Loucy (cell line): ENCODE measurements around the gene VPS51.

Experiments
- H2AFZ ChIP-seq: fragments of 200-600 bp; sonication (generic); 2 replicates; pipeline ENCODE4 v1.6.0; 2016; ENCODE audit warnings: antibody characterized with exemption, mild to moderate bottlenecking, low read length, moderate library complexity
- H3F3A ChIP-seq: fragments of 200-600 bp; 2 replicates; pipeline ENCODE4 v1.6.0; 2016; ENCODE audit warnings: antibody characterized with exemption, low read depth, mild to moderate bottlenecking
- H3K27me3 ChIP-seq: fragments of 200-600 bp; sonication (generic); 2 replicates; pipeline ENCODE4 v1.6.1; 2014; ENCODE audit warnings: low read length, mild to moderate bottlenecking; ENCODE audit not compliant: insufficient read depth, poor library complexity, severe bottlenecking
- H3K36me3 ChIP-seq: fragments of 200-600 bp; sonication (generic); 2 replicates; pipeline ENCODE4 v1.6.1; 2016; ENCODE audit warnings: low read length; ENCODE audit not compliant: insufficient read depth
- H3K4me1 ChIP-seq: fragments of 200-600 bp; sonication (generic); 2 replicates; pipeline ENCODE4 v1.5.1; 2014; ENCODE audit warnings: low read length, mild to moderate bottlenecking; ENCODE audit not compliant: insufficient read depth, poor library complexity, severe bottlenecking
- H3K4me2 ChIP-seq: fragments of 200-600 bp; sonication (generic); 2 replicates; pipeline ENCODE4 v1.6.0; 2014; ENCODE audit warnings: antibody characterized with exemption, low read length, low read depth, mild to moderate bottlenecking; ENCODE audit not compliant: poor library complexity, severe bottlenecking
- H3K4me3 ChIP-seq: fragments of 200-600 bp; sonication (generic); 2 replicates; pipeline ENCODE4 v1.5.1; 2014; ENCODE audit warnings: low read length, mild to moderate bottlenecking, mixed read lengths; ENCODE audit not compliant: poor library complexity, severe bottlenecking
- H3K79me2 ChIP-seq: fragments of 200-600 bp; sonication (generic); 2 replicates; pipeline ENCODE4 v1.6.1; 2014; ENCODE audit warnings: low read length; ENCODE audit not compliant: insufficient read depth
- H3K9ac ChIP-seq: fragments of 200-600 bp; sonication (generic); 2 replicates; pipeline ENCODE4 v1.6.0; 2014; ENCODE audit warnings: mild to moderate bottlenecking, low read depth, low read length, moderate library complexity; ENCODE audit not compliant: poor library complexity, severe bottlenecking
- H3K9me2 ChIP-seq: fragments of 200-600 bp; sonication (generic); replicated peaks from 2 replicates; pipeline ENCODE4 v1.6.1; 2016; ENCODE audit warnings: low read depth, low read length, mixed read lengths
- H3K9me3 ChIP-seq: fragments of 200-600 bp; sonication (generic); 2 replicates; pipeline ENCODE4 v1.6.1; 2014; ENCODE audit warnings: mild to moderate bottlenecking, antibody characterized with exemption, low read length, low read depth; ENCODE audit not compliant: insufficient read depth
- H4K20me1 ChIP-seq: fragments of 200-600 bp; sonication (generic); 2 replicates; pipeline ENCODE4 v1.6.0; 2014; ENCODE audit warnings: antibody characterized with exemption, low read length, mild to moderate bottlenecking; ENCODE audit not compliant: insufficient read depth, poor library complexity, severe bottlenecking
- CTCF ChIP-seq: fragments of 200-600 bp; sonication (generic); conservative IDR thresholded peaks from 2 replicates; pipeline ENCODE4 v1.5.1; 2014; ENCODE audit warnings: mild to moderate bottlenecking, antibody characterized with exemption, low read length
- EZH2phosphoT487 ChIP-seq: fragments of 200-600 bp; IDR thresholded peaks from 2 replicates; pipeline ENCODE4 v1.6.1; 2018; ENCODE audit warnings: antibody characterized with exemption, mild to moderate bottlenecking, moderate library complexity, borderline replicate concordance

VPS51 gene

GRCh38 chr11:65063532-65063931 is 32.5 kb upstream of the VPS51 start:
- no peak for TF ChIP-seq CTCF
- no peak for TF ChIP-seq EZH2phosphoT487
- no peak overlapping the region for H2AFZ ChIP-seq
- H4K20me1 ChIP-seq = no peaks in the 10 kb centered on the region
- no peaks in the 10 kb centered on the region for H3K9me3 ChIP-seq
- no peaks in the 10 kb centered on the region for H3K27me3 ChIP-seq
- H3K4me2 ChIP-seq = no peak overlapping the region
- H3F3A ChIP-seq = no peaks in the 10 kb centered on the region
- H3K9me2 ChIP-seq = no peaks in the 10 kb centered on the region
- H3K36me3 ChIP-seq = no peaks in the 10 kb centered on the region
- H3K9ac ChIP-seq = no peak overlapping the region
- H3K4me1 ChIP-seq = no peaks in the 10 kb centered on the region
- no peaks in the 10 kb centered on the region for H3K79me2 ChIP-seq
- H3K4me3 ChIP-seq = no peak overlapping the region

- H3K36me3 ChIP-seq = no peaks in the 10 kb centered on the region
- no peaks in the 10 kb centered on the region for H3F3A ChIP-seq
- H4K20me1 ChIP-seq = no peaks in the 10 kb centered on the region
- no peak overlapping the region for H3K4me2 ChIP-seq
- H3K9ac ChIP-seq = no peak overlapping the region
- H3K79me2 ChIP-seq = no peaks in the 10 kb centered on the region
- H2AFZ ChIP-seq = no peak overlapping the region
- no peak for TF ChIP-seq CTCF
- no peak for TF ChIP-seq EZH2phosphoT487
- H3K9me3 ChIP-seq = no peaks in the 10 kb centered on the region
- no peaks in the 10 kb centered on the region for H3K27me3 ChIP-seq
- H3K9me2 ChIP-seq = no peaks in the 10 kb centered on the region
- no peaks in the 10 kb centered on the region for H3K4me1 ChIP-seq
- H3K4me3 ChIP-seq = no peak overlapping the region
These were observed 31.2 kb upstream of the VPS51 start for GRCh38 chr11:65064847-65065240.

DNA sequence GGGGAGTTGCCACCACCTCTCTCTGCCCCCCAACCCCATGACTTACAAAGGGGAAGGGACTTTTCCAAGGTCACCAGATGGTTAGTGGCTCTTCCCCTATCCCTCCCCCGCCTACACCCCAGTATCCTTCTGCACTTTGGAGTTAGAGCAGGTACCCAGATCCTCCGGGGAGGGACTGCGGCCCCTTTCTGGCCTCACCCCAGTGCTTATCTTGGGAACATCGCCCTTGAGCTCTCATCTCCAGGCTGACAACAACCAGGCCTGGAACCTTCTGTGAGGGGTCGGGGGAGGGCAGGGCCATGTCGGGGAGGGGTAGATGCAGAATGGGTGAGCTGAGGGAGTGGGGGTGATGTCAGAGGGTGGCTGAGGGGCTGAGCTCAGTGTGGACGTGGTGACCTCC is 30.2 kb upstream of the VPS51 start:
- H3K4me1 ChIP-seq = no peaks in the 10 kb centered on the region
- no peaks in the 10 kb centered on the region for H4K20me1 ChIP-seq
- TF ChIP-seq CTCF (no peak), EZH2phosphoT487 (no peak)
- H3K9me3 ChIP-seq = no peaks in the 10 kb centered on the region
- no peaks in the 10 kb centered on the region for H3K36me3 ChIP-seq
- no peak overlapping the region for H3K9ac ChIP-seq
- H3K4me2 ChIP-seq = no peak overlapping the region
- no peaks in the 10 kb centered on the region for H3K9me2 ChIP-seq
- no peaks in the 10 kb centered on the region for H3K79me2 ChIP-seq
- no peaks in the 10 kb centered on the region for H3F3A ChIP-seq
- H3K4me3 ChIP-seq = no peak overlapping the region
- H2AFZ ChIP-seq = no peak overlapping the region
- H3K27me3 ChIP-seq = no peaks in the 10 kb centered on the region
